Endothelial cell of umbilical vein (primary cell): Measurements from ENCODE around the gene HOXD8.

ENCODE experiments used
- CTCF ChIP-seq, 2 donors: IDR thresholded peaks; 1 replicate in 1 of 2; 2 replicates in 1 of 2; pipeline ENCODE4 v1.5.1; 2011; ENCODE audit warnings: low read length in 2 of 2, mild to moderate bottlenecking in 2 of 2, moderate library complexity in 2 of 2, control low read depth in 1 of 2, inconsistent platforms in 1 of 2, low read depth in 1 of 2; ENCODE audit not compliant: insufficient read depth in 1 of 2; ENCODE audit errors: extremely low read depth in 1 of 2
- EZH2 ChIP-seq: IDR thresholded peaks from 2 replicates; pipeline ENCODE4 v1.6.1; 2012; ENCODE audit warnings: borderline replicate concordance, low read depth, mild to moderate bottlenecking, moderate library complexity, low read length, inconsistent platforms; ENCODE audit not compliant: severe bottlenecking
- FOS ChIP-seq: IDR thresholded peaks from 2 replicates; pipeline ENCODE4 v1.6.1; 2011; ENCODE audit warnings: mild to moderate bottlenecking, low read length, moderate library complexity, borderline replicate concordance; ENCODE audit not compliant: insufficient read depth
- GATA2 ChIP-seq: IDR thresholded peaks from 2 replicates; pipeline ENCODE4 v1.7.0; 2011; ENCODE audit warnings: low read depth, mild to moderate bottlenecking, moderate library complexity, mixed read lengths, low read length; ENCODE audit not compliant: insufficient read length, insufficient read depth
- JUN ChIP-seq: IDR thresholded peaks from 2 replicates; pipeline ENCODE4 v1.6.1; 2011; ENCODE audit warnings: borderline replicate concordance, low read depth; ENCODE audit not compliant: insufficient read length, insufficient read depth
- MAX ChIP-seq: IDR thresholded peaks from 2 replicates; pipeline ENCODE4 v1.6.1; 2011; ENCODE audit not compliant: insufficient read depth, insufficient read length
- MYC ChIP-seq: IDR thresholded peaks from one replicate; pipeline ENCODE4 v1.6.1; 2011; ENCODE audit warnings: mild to moderate bottlenecking, low read depth, low read length
- POLR2A ChIP-seq: IDR thresholded peaks from 2 replicates; pipeline ENCODE4 v1.6.1; 2012; ENCODE audit warnings: low read depth, mild to moderate bottlenecking, control low read depth, low read length
- POLR2AphosphoS5 ChIP-seq: IDR thresholded peaks from 2 replicates; pipeline ENCODE4 v1.6.1; 2012; ENCODE audit warnings: low read depth, mild to moderate bottlenecking, control low read depth, low read length, moderate library complexity; ENCODE audit not compliant: insufficient read depth

- no peak for TF ChIP-seq MYC
- no peak for TF ChIP-seq EZH2
- no peak for TF ChIP-seq FOS
- no peak for TF ChIP-seq CTCF (IDR thresholded peaks at IDR 0.05; ENCODE audit: extremely low read depth in 1 of 2, insufficient read depth in 1 of 2, low read depth in 1 of 2, low read length in 2 of 2)
- TF ChIP-seq POLR2A = no peak
- TF ChIP-seq MAX = no peak
- TF ChIP-seq POLR2AphosphoS5 = no peak
- no peak for TF ChIP-seq JUN
- no peak for TF ChIP-seq GATA2
These were observed 52.0 kb downstream of the HOXD8 start for GRCh38 chr2:176181551-176181950.
